Endothelial cell of umbilical vein (primary cell): ENCODE measurements around the gene LANCL3. TPM values are rescaled to one million over a fixed set of nuclear protein-coding genes. Genes with fewer than 3 reads are reported as not detected.

Source experiments
- BruUV-seq: library from RNA; stranded (reverse); fragments of 400-500 nt; replicated peaks from 2 replicates; lab custom pipeline; 2021; lab: Mats Ljungman, UMichigan
- CTCF ChIA-PET: fragments of 300-600, 350-600 bp; sonication (Branson Sonifier 250); formaldehyde crosslinking; loops from one replicate; lab custom pipeline; 2021; ENCODE audit warnings: antibody characterized with exemption, inconsistent platforms; lab: Charles Lee
- POLR2A ChIA-PET: fragments of 300-600, 350-600 bp; sonication (Branson Sonifier 250); formaldehyde crosslinking; loops from one replicate; lab custom pipeline; 2021; ENCODE audit warnings: antibody characterized with exemption, inconsistent platforms; lab: Charles Lee
- DNase-seq: peaks from one replicate; pipeline ENCODE4 v3.0.0-alpha.2; 2011; ENCODE audit warnings: low read depth, low spot score
- FAIRE-seq: peaks from 2 replicates; lab custom pipeline; 2011; peaks lifted over from hg19 to GRCh38; lab: Jason Lieb, UNC
- H2AFZ ChIP-seq: 2 replicates; pipeline ENCODE4 v1.6.0; 2012; ENCODE audit warnings: low read depth, low read length, control low read depth, inconsistent platforms
- H3K27ac ChIP-seq: 2 replicates; pipeline ENCODE4 v1.5.1; 2011; ENCODE audit warnings: low read depth, mild to moderate bottlenecking, control low read depth, low read length, moderate library complexity; ENCODE audit not compliant: insufficient read depth
- H3K27me3 ChIP-seq, 2 experiments: 2 replicates each; pipeline versions ENCODE4 v1.6.0 to v1.6.1; 2011; ENCODE audit warnings: low read length in 2 of 2, mixed read lengths in 1 of 2; ENCODE audit not compliant: control insufficient read depth in 2 of 2, insufficient read depth in 2 of 2
- H3K36me3 ChIP-seq, 2 experiments: 2 replicates in 1 of 2; 3 replicates in 1 of 2; pipeline ENCODE4 v1.5.1; 2011; ENCODE audit warnings: low read length in 2 of 2, mild to moderate bottlenecking in 1 of 2, moderate library complexity in 1 of 2; ENCODE audit not compliant: control insufficient read depth in 2 of 2, insufficient read depth in 2 of 2; ENCODE audit errors: extremely low read depth in 1 of 2
- H3K4me1 ChIP-seq: 3 replicates; pipeline ENCODE4 v1.5.1; 2011; ENCODE audit warnings: mild to moderate bottlenecking, low read length; ENCODE audit not compliant: control insufficient read depth, insufficient read depth; ENCODE audit errors: extremely low read depth
- H3K4me2 ChIP-seq: 2 replicates; pipeline ENCODE4 v1.6.1; 2011; ENCODE audit warnings: low read length, control low read depth, mixed read lengths; ENCODE audit not compliant: insufficient read depth
- H3K4me3 ChIP-seq, 3 experiments: fragments of 200-600 bp in 1 of 3; sonication (generic), shearing (Covaris generic) in 1 of 3; replicated peaks in 1 of 3; 2 replicates each; pipeline ENCODE4 v1.5.1; 2011 to 2016; ENCODE audit warnings: control low read depth in 3 of 3, low read length in 3 of 3, mild to moderate bottlenecking in 2 of 3, inconsistent platforms in 1 of 3, low read depth in 1 of 3, moderate library complexity in 1 of 3; ENCODE audit not compliant: insufficient read depth in 1 of 3
- H3K79me2 ChIP-seq: 2 replicates; pipeline ENCODE4 v1.6.0; 2012; ENCODE audit warnings: low read length, inconsistent platforms; ENCODE audit not compliant: control insufficient read depth, insufficient read depth
- H3K9ac ChIP-seq: replicated peaks from 2 replicates; pipeline ENCODE3; 2011; ENCODE audit warnings: low read length, control low read depth; ENCODE audit not compliant: insufficient read depth; ENCODE audit errors: extremely low read depth
- H3K9me1 ChIP-seq: replicated peaks from 3 replicates; pipeline ENCODE4 v1.6.0; 2011; ENCODE audit warnings: mild to moderate bottlenecking, low read length; ENCODE audit not compliant: control insufficient read depth, insufficient read depth; ENCODE audit errors: extremely low read depth
- H3K9me3 ChIP-seq: replicated peaks from 2 replicates; pipeline ENCODE4 v1.5.1; 2012; ENCODE audit warnings: low read length, inconsistent platforms; ENCODE audit not compliant: control insufficient read depth, insufficient read depth
- H4K20me1 ChIP-seq: replicated peaks from 2 replicates; pipeline ENCODE3; 2011; ENCODE audit warnings: mild to moderate bottlenecking, low read length; ENCODE audit not compliant: control insufficient read depth, insufficient read depth; ENCODE audit errors: extremely low read depth
- CTCF ChIP-seq, 2 donors: IDR thresholded peaks; 1 replicate in 1 of 2; 2 replicates in 1 of 2; pipeline ENCODE4 v1.5.1; 2011; ENCODE audit warnings: low read length in 2 of 2, mild to moderate bottlenecking in 2 of 2, moderate library complexity in 2 of 2, control low read depth in 1 of 2, inconsistent platforms in 1 of 2, low read depth in 1 of 2; ENCODE audit not compliant: insufficient read depth in 1 of 2; ENCODE audit errors: extremely low read depth in 1 of 2
- EZH2 ChIP-seq: IDR thresholded peaks from 2 replicates; pipeline ENCODE4 v1.6.1; 2012; ENCODE audit warnings: borderline replicate concordance, low read depth, mild to moderate bottlenecking, moderate library complexity, low read length, inconsistent platforms; ENCODE audit not compliant: severe bottlenecking
- FOS ChIP-seq: IDR thresholded peaks from 2 replicates; pipeline ENCODE4 v1.6.1; 2011; ENCODE audit warnings: mild to moderate bottlenecking, low read length, moderate library complexity, borderline replicate concordance; ENCODE audit not compliant: insufficient read depth
- GATA2 ChIP-seq: IDR thresholded peaks from 2 replicates; pipeline ENCODE4 v1.7.0; 2011; ENCODE audit warnings: low read depth, mild to moderate bottlenecking, moderate library complexity, mixed read lengths, low read length; ENCODE audit not compliant: insufficient read length, insufficient read depth
- JUN ChIP-seq: IDR thresholded peaks from 2 replicates; pipeline ENCODE4 v1.6.1; 2011; ENCODE audit warnings: borderline replicate concordance, low read depth; ENCODE audit not compliant: insufficient read length, insufficient read depth
- MAX ChIP-seq: IDR thresholded peaks from 2 replicates; pipeline ENCODE4 v1.6.1; 2011; ENCODE audit not compliant: insufficient read depth, insufficient read length
- MYC ChIP-seq: IDR thresholded peaks from one replicate; pipeline ENCODE4 v1.6.1; 2011; ENCODE audit warnings: mild to moderate bottlenecking, low read depth, low read length
- POLR2A ChIP-seq: IDR thresholded peaks from 2 replicates; pipeline ENCODE4 v1.6.1; 2012; ENCODE audit warnings: low read depth, mild to moderate bottlenecking, control low read depth, low read length
- POLR2AphosphoS5 ChIP-seq: IDR thresholded peaks from 2 replicates; pipeline ENCODE4 v1.6.1; 2012; ENCODE audit warnings: low read depth, mild to moderate bottlenecking, control low read depth, low read length, moderate library complexity; ENCODE audit not compliant: insufficient read depth
- dilution Hi-C: fragments of 300-500 bp; cut with MboI; formaldehyde crosslinking; loops from one replicate; pipeline ENCODE4 v1.15.0; 2019; ENCODE audit warnings: low sequenced_read_pairs; ENCODE audit not compliant: extremely low pct_ligation_motif_present
- intact Hi-C: fragments of 100-400 bp; cut with micrococcal nuclease; formaldehyde crosslinking; loops from one replicate; pipeline ENCODE4 v1.10.0; 2022
- polyA plus RNA-seq, 4 experiments: library from polyadenylated mRNA; depleted of rRNA in 3 of 4; stranded (reverse) in 3 of 4; unstranded in 1 of 4; fragments of >200 nt; gene quantifications; 2 replicates each; pipeline versions ENCODE4 v1.2.1 to v1.2.3, GENCODE V29; 2011 to 2012; ENCODE audit warnings: missing spikeins in 1 of 4
- total RNA-seq: library from RNA; stranded (reverse); gene quantifications from 2 replicates; pipeline ENCODE4 v1.2.3, GENCODE V29; 2021

LANCL3 gene
- total and polyA plus RNA-seq, 2 donors (not counting 3 experiments of a cell fraction or from before 2014, with no cell fraction given), result 0.12 to 1.5 TPM

- no peak for TF ChIP-seq JUN
- no peak for TF ChIP-seq MYC
- H3K27me3 ChIP-seq, result no peaks in the 10 kb centered on the region
- H3K4me3 ChIP-seq, result no peak overlapping the region
- DNase-seq (no peak), FAIRE-seq (no peak)
- CTCF ChIA-PET, result no interaction called here
- H3K4me1 ChIP-seq, result no peaks in the 10 kb centered on the region
- H3K9me3 ChIP-seq, result no peaks in the 10 kb centered on the region
- H3K9ac ChIP-seq, result no peak overlapping the region
- no TSS peak for BruUV-seq
- POLR2A ChIA-PET, result no interaction called here
- no peaks in the 10 kb centered on the region for H3K36me3 ChIP-seq
- H2AFZ ChIP-seq, result no peak overlapping the region
- H3K27ac ChIP-seq, result no peak overlapping the region
- dilution Hi-C loops (no loop called here), intact Hi-C loops (no loop called here)
- H3K4me2 ChIP-seq, result no peak overlapping the region
- H3K79me2 ChIP-seq, result no peaks in the 10 kb centered on the region
- no peaks in the 10 kb centered on the region for H3K9me1 ChIP-seq
- no peaks in the 10 kb centered on the region for H4K20me1 ChIP-seq
Observed at GRCh38 chrX:37613933-37614332, 42.5 kb downstream of the LANCL3 start.

GRCh38 chrX:37627602-37628001 is 56.1 kb downstream of the LANCL3 start:
- TF ChIP-seq POLR2A (no peak), EZH2 (no peak), CTCF (IDR thresholded peaks at IDR 0.05; ENCODE audit: extremely low read depth in 1 of 2, insufficient read depth in 1 of 2, low read depth in 1 of 2, low read length in 2 of 2) (no peak), GATA2 (no peak), POLR2AphosphoS5 (no peak), FOS (no peak), MAX (no peak), JUN (no peak), MYC (no peak)
- no TSS peak for BruUV-seq
- Histone ChIP-seq H2AFZ (no peak overlapping the region), H3K27me3 (no peaks in the 10 kb centered on the region), H3K4me3 (no peak overlapping the region), H3K27ac (no peak overlapping the region), H4K20me1 (no peaks in the 10 kb centered on the region), H3K9me1 (no peaks in the 10 kb centered on the region), H3K4me2 (no peak overlapping the region), H3K9ac (no peak overlapping the region), H3K9me3 (no peaks in the 10 kb centered on the region), H3K36me3 (no peaks in the 10 kb centered on the region), H3K79me2 (no peaks in the 10 kb centered on the region), H3K4me1 (no peaks in the 10 kb centered on the region)
- intact Hi-C loops, result no loop called here
- ChIA-PET CTCF (interaction anchor here (1.1 kb wide), 1 partner anchor 20 kb away, joined by 3 read pairs; no protein-coding TSS in a partner anchor), POLR2A (no interaction called here)
- dilution Hi-C loops, result no loop called here
- FAIRE-seq (no peak), DNase-seq (no peak)
